NCI-H187 treated with DMSO at 0.1 percent for 48 hours (cell line): ENCODE data around the gene ZNF544.
"Not testable (repeated sequence)": the region's sequence is repeated elsewhere in the genome, so short reads cannot be mapped to it uniquely, and the experiment has no call there.

ENCODE experiments used
- DNase-seq: peaks from one replicate; lab custom pipeline; 2025; lab: John Stamatoyannopoulos, UW

The ZNF544 gene

DNA sequence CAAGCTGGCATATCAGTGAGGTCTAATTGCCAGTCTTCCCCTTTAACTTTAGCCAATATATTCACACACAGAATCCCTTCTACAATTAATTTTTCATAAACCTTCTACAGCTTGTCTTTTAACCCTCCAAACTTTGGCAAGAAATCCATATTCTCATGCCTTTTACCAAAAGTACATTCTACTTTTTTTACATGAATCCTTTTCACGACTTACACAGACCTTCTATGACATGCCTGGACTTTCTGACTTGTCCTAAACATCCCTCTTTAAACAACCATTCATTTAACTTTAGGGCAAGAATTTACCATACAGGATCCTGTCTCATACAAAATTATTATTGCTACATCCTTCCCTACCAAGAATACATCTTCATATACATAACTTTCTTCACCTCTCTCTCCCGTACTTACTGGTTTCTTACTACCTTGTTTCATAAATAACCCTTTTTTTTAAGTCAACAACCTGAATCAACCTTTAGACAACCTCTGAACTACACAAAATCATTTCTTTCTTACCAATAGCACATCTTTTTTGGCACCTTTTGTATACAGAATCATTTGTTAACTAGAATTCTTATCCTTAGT is 23.5 kb downstream of the ZNF544 start:
- DNase-seq: no peak

DNA sequence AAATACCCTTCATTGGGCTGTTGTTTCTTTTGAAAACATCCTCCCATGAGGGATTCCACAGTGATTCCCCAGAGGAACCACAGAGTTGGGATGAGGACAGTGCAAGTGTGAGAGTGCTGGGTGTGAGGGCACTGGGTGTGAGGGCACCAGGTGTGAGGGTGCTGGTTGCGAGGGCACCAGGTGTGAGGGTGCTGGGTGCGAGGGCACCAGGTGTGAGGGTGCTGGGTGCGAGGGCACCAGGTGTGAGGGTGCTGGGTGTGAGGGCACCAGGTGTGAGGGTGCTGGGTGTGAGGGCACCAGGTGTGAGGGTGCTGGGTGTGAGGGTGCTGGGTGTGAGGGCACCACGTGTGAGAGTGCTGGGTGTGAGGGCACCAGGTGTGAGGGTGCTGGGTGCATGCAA is 29.5 kb downstream of the ZNF544 start:
- not testable (repeated sequence) for DNase-seq

DNA sequence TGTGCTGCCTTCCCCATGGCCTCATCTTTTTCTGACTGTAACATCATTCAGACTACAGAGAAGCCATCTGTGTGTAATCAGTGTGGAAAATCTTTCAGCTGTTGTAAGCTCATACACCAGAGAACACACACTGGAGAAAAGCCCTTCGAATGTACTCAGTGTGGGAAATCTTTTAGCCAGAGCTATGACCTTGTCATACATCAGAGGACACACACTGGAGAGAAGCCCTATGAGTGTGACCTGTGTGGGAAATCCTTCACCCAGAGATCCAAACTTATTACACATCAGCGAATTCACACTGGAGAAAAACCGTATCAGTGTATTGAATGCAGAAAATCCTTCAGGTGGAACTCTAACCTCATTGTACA is 32.9 kb downstream of the ZNF544 start:
- no peak for DNase-seq

DNA sequence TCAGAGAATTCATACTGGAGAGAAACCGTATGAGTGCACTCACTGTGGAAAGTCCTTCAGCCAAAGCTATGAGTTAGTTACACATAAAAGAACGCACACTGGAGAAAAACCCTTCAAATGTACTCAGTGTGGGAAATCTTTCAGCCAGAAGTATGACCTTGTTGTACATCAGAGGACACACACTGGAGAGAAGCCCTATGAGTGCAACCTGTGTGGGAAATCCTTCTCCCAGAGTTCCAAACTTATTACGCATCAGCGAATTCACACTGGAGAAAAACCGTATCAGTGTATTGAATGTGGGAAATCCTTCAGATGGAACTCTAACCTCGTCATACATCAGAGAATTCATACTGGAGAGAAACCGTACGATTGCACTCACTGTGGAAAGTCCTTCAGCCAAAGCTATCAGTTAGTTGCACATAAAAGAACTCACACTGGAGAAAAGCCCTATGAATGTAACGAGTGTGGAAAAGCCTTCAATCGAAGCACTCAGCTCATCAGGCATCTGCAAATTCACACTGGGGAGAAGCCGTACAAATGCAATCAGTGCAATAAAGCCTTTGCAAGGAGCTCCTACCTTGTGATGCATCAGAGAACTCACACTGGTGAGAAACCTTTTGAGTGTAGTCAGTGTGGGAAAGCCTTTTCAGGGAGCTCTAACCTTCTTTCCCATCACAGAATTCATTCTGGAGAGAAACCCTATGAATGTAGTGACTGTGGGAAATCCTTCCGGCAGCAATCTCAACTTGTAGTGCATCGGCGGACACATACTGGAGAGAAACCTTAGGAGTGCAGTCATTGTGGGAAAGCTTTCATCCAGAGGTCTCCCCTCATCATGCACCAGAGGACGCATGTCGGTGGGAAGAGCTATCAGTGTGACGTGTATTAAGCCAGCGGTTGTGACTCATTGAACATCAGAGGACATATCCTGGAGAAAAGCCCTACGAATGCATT is 33.5 kb downstream of the ZNF544 start:
- DNase-seq: no peak

DNA sequence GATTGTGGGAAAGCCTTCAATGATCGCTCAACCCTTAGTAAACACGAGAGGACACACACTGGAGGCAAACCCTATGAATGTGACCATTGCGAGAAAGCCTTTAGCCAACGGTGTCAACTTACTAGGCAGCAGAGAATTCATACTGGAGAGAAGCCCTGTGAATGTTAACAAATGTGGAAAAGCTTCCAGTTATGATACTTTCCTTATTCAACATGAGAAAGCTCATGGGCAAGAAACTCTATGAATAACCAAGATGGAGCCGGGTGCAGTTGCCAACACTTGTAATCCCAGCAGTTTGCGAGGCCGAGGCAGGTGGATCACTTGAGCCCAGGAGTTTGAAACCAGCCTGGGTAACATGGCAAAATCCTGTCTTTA is 34.2 kb downstream of the ZNF544 start:
- no peak for DNase-seq

DNA sequence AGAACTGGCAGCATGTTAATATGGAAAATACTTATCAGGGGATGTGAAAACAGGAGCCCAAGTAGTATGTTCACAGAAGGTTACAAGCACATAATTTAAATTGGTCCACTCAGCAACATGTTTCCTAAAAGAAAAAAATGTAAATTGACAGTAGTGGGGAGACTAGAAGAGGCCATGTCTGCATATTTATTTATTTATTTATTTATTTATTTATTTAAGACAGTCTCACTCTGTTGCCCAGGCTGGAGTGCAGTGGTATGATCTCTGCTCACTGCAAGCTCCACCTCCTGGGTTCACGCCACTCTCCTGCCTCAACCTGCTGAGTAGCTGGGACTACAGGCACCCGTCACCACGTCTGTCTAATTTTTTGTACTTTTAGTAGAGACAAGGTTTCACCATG is 36.4 kb downstream of the ZNF544 start:
- no peak for DNase-seq

DNA sequence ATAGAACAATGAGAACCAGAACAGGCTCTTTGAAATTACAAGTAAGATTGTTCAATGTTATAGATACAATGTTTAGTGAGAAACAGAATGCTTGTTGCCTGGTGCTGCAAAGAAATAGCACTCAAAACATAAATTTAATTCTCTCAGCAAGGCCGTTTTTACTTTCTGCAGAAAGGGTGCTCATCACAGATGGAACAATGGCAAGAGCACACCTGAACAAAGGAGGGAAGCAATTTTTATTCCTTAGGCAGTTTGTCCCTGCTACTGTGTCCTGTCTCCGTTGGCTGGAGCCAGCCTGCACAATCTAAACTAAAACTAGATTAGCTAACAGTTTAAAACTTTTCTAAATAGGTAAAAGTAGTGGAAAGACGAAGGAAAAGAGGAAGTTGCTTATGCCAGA is 39.6 kb downstream of the ZNF544 start:
- DNase-seq: no peak

DNA sequence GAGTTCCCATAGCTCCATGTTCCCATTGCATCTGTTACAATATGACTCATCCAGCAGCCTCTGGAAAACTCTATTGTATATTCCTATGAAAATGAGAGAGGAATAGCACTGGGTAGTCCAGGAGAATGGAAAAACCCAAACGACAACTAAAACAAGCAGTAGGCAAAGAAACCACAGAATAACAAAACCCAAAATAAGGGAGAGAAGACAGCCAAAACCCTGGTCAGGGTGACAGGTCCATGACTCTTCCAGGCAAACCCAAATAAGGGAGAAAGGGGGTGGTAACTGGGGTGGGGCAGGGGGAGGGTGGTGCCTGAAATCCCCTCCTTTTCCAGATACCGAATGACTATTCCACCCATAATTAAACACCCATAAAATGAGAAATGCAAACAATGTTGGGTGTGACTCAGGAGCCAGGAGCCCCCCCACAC is 46.1 kb downstream of the ZNF544 start:
- no peak for DNase-seq

DNA sequence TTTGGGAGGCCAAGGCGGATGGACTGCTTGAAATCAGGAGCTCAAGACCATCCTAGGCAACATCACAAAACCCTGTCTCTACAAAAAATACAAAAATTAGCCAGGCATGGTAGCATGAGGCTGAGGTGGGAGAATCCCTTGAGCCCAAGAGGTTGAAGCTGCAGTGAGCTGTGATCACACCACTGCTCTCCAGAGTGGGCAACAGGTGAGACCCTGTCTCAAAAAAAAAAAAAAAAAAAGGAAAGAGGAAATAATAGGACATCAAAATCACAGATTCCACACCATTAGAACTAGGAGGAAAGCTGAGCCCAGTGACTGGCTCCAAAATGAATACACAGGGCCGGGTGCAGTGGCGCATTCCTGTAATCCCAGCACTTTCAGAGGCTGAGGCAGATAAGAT is 46.9 kb downstream of the ZNF544 start:
- DNase-seq: no peak

DNA sequence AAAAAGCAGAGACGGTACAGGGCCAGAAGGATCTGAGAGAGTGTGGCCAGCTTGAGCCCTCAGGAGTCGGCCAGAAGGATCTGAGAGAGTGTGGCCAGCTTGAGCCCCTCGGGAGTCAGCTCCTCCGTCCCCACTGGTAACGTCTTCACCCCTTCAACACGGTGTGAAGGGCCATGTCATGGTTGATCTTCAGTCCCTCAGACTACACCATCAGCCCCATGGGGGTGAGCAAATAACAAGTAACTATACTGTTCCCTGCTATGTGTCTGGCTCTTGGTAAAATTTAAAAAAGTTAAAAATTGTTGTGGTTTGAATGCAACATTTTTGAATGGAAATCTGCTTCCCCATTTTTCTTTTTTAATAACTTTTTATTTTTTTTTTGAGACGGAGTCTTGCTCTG is 48.5 kb downstream of the ZNF544 start:
- DNase-seq: no peak

DNA sequence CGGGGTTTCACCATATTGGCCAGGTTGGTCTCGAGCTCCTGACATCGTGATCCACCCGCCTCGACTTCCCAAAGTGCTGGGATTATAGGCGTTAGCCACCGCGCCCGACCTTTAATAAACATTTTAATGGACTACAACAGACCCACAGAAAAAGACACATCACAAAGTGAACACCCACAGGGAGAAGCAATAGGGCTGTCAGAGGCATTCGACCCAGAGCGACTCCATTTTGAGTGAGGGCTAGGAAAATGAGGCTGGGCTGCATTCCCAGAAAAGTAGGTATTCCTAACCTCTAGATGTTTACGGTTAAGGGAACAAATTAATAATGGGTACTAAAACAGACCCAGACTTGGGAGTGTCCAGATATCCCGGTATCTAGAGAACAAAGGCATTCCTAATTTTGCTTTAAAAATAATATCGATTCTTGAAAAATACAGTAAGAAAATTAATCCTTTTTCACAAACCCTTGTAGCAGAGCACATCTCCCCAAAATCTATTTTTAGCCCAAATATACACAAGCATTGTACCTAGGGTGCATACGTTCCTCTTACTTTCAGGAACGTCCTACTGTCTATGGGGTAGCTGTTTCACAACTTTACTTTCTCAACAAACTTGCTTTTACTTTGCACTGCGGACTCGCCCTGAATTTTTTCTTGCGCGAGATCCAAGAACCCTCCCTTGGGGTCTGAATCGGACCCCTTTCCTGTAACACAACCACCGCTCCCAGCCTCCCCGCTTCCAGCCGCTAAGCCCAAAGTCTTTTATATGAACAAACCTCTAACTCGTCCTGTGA is 49.2 kb downstream of the ZNF544 start:
- DNase-seq: no peak

DNA sequence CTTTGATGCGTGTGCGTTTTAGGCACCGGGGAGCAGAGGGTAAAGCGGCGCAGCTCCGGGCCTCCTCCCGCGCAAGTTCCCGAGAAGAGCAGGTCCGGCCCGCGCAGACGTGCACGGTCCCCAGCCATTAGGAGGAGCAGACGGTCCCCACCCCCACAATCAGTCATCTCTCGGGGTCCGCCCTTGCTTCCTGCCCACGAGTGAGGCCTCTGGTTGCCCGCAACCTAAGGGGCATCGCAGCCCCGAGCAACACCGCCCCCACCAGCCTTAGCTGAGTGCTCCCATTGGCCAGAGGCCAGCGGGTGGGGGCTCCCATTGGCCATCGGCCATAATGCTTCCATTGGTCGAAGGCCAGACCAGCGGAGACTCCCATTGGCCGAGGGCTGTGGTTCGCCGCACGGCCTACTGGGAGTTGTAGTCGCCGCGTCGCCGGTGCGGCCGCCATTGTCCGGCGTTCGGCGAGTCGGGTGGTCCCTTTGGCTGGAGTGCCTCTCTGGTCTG is 49.9 kb downstream of the ZNF544 start, which contains the start of gene ZNF8:
TSS of gene ZNF8 (plus strand) at position 415 of the 501 bp plus-strand sequence. CDS start 127 bp downstream, outside the sequence.
- DNase-seq: peak; percentile 93

DNA sequence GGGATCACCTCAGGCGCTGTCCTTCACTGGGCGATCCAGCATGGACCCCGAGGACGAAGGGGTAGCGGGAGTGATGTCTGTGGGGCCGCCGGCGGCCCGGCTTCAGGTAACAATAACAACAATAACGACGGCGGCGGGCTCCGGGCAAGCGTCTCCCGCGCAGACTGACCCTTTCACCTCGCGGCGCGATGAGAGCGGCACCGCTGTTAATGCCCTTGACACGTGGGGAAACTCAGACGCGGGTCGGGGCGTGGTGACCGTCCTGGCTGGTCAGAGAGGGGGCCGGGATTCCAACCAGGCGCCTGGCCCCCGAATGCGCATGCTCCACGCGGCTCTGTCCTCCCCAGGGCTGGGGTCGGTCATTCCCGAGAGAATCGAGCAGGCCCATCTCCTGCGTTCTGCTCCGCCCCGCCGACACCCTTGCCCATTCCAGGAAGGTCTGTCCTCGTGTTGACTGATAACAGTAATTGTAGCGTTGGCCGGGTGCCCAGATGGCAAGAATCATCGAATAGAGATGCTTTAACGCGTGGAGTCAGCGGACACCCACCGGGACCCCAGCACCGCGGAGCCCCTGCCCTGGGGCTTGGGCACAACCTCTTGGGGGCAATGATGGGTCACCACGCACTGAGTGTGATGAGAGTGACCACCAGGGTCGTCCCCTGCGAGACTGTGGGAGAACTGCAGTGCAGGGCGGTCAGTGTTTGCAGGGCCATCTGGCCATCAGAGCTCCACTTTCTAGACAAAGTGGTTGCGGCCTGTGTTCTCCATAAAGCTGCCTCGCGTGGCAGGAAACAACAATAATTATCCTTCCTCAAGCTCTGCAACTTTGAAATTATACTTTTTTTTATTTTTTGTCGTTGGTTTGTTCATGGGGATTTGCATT is 50.6 kb downstream of the ZNF544 start:
- DNase-seq: no peak

DNA sequence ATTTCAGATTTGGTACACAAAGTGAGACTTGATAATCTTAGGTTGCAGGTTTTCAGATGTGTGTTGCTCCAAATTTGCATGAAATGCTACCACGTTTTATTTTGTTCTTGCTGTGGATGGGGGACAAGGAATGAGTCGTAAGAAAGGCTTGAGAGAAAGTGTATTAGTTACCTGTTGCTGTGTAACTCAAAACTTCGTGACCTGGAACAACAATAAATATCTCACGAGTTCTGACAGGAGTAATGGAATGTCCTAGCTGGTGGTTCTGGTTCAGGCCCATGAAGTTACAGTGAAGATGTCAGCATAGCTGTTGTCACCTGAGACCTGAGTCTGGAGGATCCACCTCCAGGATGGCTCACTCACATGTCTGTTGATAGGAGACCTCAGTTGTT is 51.2 kb downstream of the ZNF544 start:
- DNase-seq: no peak

DNA sequence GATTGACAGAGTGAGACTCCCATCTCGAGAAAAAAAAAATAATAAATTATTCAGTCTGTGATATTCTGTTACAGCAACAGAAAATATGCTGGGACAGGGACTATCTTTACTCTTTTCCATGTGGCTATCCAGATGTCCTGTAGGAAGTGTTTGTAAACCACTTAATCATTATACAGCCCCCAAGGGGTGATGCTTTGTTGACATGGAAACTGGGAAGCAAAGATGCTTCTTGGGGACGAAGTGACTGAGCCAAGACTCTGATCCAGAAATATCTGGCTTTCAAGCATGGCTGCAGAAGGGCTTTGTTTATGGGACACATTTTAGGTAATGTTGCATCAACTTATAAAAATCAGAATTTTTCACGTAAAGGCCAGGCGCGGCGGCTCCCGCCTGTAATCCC is 55.5 kb downstream of the ZNF544 start:
- DNase-seq: no peak

DNA sequence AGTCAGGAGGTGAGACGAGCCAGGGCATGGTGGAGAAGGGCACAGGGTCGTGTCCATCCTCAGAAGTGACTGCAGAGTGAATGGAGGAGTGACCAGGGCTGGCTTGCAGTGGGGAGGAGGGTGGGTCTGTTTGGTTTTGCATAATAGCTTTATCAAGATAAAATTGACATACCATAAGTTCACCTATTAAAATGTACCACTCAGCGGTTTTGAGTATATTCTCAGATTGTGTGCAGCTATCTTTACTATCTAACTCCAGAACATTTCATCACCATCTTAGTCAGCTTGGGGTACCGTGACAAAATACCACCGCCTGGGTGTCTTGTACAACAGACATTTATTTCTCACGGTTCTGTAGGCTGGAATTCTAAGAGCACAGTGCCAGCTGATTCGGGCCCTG is 63.2 kb downstream of the ZNF544 start:
- no peak for DNase-seq

DNA sequence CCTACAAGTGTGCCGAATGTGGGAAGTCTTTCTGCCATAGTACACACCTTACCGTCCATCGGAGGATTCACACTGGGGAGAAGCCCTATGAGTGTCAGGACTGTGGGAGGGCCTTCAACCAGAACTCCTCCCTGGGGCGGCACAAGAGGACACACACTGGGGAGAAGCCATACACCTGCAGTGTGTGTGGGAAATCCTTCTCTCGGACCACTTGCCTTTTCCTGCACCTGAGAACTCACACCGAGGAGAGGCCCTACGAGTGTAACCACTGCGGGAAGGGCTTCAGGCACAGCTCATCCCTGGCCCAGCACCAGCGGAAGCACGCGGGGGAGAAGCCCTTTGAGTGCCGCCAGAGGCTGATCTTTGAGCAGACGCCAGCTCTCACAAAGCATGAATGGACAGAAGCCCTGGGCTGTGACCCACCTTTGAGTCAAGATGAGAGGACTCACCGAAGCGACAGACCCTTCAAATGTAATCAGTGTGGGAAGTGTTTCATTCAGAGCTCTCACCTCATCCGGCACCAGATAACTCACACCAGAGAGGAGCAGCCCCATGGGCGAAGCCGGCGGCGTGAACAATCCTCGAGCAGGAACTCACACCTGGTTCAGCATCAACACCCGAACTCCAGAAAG is 66.1 kb downstream of the ZNF544 start:
- DNase-seq: no peak

DNA sequence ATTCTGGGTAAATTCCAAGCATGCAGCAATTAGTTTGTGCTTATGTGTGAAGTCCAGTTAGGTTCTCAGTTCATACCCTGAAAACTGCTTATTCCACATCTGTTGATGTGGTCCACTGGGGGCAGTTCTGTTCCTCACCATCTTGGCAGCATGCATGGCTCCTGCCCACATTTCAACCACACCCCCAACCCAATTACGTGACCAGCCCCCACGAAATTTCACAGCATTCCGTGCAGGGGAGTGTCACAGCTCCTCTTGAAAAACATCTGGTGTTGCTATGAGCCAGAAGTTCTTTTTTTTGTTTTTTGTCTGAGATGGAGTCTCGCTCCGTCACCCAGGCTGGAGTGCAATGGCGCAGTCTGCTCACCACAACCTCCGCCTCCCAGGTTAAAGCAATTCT is 67.4 kb downstream of the ZNF544 start:
- DNase-seq: no peak

DNA sequence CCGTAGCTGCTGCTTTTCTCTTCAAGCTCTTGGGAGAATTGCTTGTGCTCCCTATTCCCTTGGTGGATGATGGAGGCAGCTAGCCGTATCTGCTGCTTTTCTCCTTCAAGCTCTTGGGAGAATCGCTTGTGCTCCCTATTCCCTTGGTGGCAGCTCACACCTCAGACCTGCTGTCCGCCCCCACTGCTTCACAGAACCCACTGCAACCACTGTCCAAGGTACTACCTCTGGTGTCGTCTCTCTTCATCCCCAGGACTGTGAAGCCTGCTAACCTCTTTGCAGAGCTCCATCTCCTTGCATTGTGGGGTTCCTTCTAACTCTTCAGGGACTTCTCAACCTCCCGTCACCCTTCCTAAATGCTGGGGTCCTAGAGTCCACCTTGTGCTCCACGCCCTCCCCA is 71.9 kb downstream of the ZNF544 start:
- DNase-seq: no peak

DNA sequence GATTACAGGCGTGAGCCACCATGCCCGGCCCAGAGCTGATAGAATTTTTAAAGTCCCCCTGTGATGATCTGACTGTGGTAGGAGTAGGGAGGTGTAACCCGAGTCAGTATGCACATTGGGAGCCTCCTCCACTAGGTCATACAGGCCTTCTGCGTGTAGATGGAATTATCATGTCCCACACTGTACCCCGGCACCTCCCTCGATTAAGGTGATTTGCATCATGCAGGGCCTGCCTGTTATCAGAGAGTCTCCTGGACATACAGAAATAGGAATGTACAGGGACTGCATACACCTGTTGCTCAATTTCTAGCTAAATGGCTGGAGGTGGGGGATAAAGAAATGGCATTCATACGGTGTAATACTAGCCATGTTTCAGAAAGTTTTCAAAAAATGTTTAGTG is 75.5 kb downstream of the ZNF544 start:
- DNase-seq: no peak

DNA sequence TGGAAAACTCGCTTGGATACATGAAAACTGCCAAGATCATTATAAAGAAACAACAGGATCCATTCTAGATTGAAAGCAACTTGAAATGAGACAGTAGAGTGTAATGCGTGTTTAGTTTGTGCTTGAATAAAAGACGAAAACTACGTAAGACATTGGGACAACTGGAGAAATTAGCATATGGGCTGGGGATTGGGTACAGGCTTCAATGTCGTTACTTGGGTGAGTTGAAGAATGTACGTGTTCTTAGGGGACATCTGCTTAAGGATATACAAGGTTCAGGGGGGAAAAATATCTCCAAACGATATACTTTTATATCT is 76.0 kb downstream of the ZNF544 start:
- DNase-seq: no peak
